22Rv1 (cell line): ENCODE results near the gene MTMR6.

ENCODE experiments used
- CTCF ChIP-seq: fragments of 450-650 bp; IDR thresholded peaks from 2 replicates; pipeline ENCODE4 v1.5.1; 2017; ENCODE audit warnings: mild to moderate bottlenecking
- ZFX ChIP-seq: fragments of 450-650 bp; IDR thresholded peaks from 2 replicates; pipeline ENCODE4 v1.6.1; 2017; ENCODE audit warnings: antibody characterized with exemption, borderline replicate concordance

GRCh38 chr13:25310891-25311290 lies 23.6 kb upstream of the MTMR6 start:
- TF ChIP-seq CTCF (no peak), ZFX (no peak)
